GM12874 (cell line): ENCODE results near the gene RARB.

Source experiments
- TF ChIP-seq, protein P1 (sequence below): IDR thresholded peaks from 2 replicates; pipeline ENCODE4 v1.5.1; 2011; ENCODE audit warnings: low read depth, mild to moderate bottlenecking, control low read depth, low read length, moderate library complexity; ENCODE audit not compliant: insufficient read depth

The RARB gene

GRCh38 chr3:25495726-25496253 is 67.7 kb downstream of the RARB start:
- TF ChIP-seq, protein P1, sequence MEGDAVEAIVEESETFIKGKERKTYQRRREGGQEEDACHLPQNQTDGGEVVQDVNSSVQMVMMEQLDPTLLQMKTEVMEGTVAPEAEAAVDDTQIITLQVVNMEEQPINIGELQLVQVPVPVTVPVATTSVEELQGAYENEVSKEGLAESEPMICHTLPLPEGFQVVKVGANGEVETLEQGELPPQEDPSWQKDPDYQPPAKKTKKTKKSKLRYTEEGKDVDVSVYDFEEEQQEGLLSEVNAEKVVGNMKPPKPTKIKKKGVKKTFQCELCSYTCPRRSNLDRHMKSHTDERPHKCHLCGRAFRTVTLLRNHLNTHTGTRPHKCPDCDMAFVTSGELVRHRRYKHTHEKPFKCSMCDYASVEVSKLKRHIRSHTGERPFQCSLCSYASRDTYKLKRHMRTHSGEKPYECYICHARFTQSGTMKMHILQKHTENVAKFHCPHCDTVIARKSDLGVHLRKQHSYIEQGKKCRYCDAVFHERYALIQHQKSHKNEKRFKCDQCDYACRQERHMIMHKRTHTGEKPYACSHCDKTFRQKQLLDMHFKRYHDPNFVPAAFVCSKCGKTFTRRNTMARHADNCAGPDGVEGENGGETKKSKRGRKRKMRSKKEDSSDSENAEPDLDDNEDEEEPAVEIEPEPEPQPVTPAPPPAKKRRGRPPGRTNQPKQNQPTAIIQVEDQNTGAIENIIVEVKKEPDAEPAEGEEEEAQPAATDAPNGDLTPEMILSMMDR: no peak

- TF ChIP-seq, protein P1: no peak
Observed at GRCh38 chr3:25497096-25497495, 69.0 kb downstream of the RARB start.

GRCh38 chr3:25500706-25501210 is 72.7 kb downstream of the RARB start:
- TF ChIP-seq, protein P1: no peak

DNA sequence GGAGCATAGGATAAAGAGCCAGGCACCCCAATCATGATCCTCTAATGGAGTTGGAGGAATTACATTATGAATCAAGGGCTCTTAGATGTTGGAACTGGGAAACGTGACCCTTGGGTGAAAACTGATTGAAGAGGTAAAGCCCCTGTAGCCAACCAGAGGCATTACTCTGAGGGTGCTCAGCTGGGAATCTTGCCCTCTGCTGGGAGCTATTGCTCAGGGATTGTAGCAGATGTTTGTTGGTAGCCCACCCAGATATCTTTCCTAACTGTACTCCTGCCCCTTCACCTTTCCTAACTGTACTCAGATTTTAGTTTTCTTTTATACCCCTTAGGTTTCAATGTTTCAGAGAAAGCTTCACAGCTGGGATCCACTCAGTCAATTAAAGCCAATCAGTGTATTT is 74.2 kb downstream of the RARB start:
- TF ChIP-seq, protein P1: no peak

GRCh38 chr3:25503898-25504301 is 75.8 kb downstream of the RARB start:
- TF ChIP-seq, protein P1: no peak

- TF ChIP-seq, protein P1: no peak
Observed at GRCh38 chr3:25505581-25505980, 77.5 kb downstream of the RARB start.

- TF ChIP-seq, protein P1: no peak
Observed at GRCh38 chr3:25507811-25508210, 79.7 kb downstream of the RARB start.
